GM18507 (cell line): ENCODE results near the gene MTUS2.

Source experiments
- DNase-seq: peaks from one replicate; pipeline ENCODE4 v3.0.0; 2011; ENCODE audit warnings: low read depth; ENCODE audit not compliant: insufficient read length; ENCODE audit errors: extremely low spot score
- FAIRE-seq: peaks from 2 replicates; lab custom pipeline; 2011; peaks lifted over from hg19 to GRCh38; lab: Jason Lieb, UNC

MTUS2 gene

GRCh38 chr13:29522044-29522685, 702.0 kb downstream of the MTUS2 start:
- FAIRE-seq, result no peak
- no peak for DNase-seq

DNA sequence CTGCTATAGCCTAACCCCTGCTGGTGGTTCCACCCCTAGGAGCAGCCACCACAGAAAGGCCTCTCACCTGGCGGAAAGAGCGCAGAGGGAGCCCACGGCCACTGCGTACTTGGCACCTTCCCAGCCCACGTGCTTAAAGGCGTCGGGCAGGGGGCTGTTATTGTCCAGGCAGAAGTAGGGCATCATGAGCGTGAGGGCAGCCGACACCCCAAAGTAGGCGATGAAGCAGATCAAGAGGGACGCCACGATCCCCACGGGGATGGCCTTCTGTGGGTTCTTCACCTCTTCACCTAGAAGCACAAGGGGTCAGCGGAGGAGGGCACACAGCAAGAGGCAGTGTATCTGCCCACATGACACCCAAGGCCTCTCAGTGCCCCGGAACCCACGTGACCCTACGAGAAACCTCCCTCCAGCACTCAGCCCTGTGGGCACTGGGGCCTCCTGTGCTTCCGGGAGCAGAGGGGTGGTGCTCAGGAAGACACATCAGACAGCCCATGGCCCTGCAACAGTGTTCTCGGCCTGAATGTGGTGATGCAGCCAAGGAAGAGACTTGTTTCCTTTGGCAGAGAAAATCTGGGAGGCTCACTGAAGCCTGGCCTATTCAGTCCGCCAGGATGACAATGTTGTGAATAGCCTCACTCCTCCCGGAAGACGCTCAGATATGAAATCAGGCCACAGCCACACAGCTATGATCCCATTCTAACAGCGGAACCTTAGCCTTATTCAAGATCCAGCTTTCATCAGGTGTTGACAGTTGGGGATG, 703.2 kb downstream of the MTUS2 start:
- FAIRE-seq, result no peak

DNA sequence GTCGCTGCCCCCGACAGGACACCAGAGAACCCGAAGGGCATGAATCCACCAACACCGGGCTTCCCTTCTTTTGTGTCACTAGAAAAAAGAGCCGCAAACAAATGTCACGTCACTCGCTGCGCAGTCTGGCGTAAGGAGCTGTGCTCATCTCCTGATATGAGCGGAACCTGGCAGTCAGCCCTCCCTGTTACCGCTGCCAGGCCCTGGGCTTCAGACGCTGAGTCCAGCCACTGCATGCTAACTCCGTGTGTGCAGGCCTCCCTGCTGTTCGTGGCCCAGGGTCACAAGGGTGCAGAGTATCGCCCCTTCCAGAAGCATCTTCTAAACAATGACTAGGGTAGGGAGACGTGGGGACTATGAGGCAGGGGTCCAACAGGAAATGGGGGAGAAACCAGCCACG, 704.0 kb downstream of the MTUS2 start:
- FAIRE-seq, result no peak

More for the DNA sequence above, 703.2 kb downstream of the MTUS2 start:
- DNase-seq, result no peak

GRCh38 chr13:29524641-29525040, 704.5 kb downstream of the MTUS2 start:
- FAIRE-seq (no peak), DNase-seq (no peak)

More for the DNA sequence above, 704.0 kb downstream of the MTUS2 start:
- no peak for DNase-seq

- no peak for DNase-seq
- FAIRE-seq, result no peak
Measured at GRCh38 chr13:29525757-29526156, 705.6 kb downstream of the MTUS2 start.

DNA sequence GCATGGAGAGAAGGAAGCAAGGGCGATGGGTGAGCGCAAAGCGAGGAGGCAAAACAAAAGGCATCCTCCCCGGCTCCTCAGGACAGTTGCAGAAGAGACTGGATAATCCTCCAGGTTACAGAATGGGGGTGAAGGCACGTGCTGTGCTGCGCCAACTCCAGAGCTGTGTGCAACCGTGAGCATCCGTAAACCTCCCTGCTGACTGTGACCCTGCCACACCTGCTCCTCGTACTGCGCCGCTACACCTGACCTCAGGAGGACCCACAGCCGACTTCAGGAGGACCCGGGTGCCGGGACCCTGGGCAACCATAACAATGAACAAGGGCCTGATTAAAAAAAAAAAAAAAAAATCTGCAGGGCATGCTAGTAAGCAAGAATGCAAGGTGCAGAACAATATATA, 706.6 kb downstream of the MTUS2 start:
- FAIRE-seq, result no peak
- no peak for DNase-seq

DNA sequence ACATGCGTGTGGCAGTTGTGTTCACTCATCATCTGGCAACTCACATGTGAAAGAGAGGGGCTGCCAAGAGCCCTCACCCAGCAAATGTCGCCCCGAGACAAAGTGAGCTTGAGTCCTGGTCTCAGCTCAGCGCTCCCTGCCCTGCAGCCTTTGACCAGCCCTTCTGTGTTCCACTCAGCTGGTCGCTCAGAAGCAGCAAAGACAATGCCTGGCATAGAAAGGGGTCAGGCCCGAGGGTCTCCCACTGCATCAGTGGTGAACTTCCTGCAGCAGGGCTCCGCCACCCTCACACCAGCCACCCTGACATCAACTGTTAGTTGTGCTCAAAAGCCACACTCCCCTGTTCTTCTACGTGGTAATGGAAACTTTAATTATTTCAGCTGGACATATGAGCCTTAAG, 707.4 kb downstream of the MTUS2 start:
- DNase-seq, result no peak
- no peak for FAIRE-seq

GRCh38 chr13:29527916-29528315, 707.8 kb downstream of the MTUS2 start:
- FAIRE-seq, result no peak
- no peak for DNase-seq

GRCh38 chr13:29529754-29530153, 709.6 kb downstream of the MTUS2 start:
- FAIRE-seq (no peak), DNase-seq (no peak)

- DNase-seq (no peak), FAIRE-seq (no peak)
Measured at GRCh38 chr13:29530901-29531300, 710.8 kb downstream of the MTUS2 start.

- DNase-seq (no peak), FAIRE-seq (no peak)
Measured at GRCh38 chr13:29532116-29532515, 712.0 kb downstream of the MTUS2 start.

- DNase-seq, result no peak
- FAIRE-seq, result no peak
Measured at GRCh38 chr13:29532821-29533220, 712.7 kb downstream of the MTUS2 start.

DNA sequence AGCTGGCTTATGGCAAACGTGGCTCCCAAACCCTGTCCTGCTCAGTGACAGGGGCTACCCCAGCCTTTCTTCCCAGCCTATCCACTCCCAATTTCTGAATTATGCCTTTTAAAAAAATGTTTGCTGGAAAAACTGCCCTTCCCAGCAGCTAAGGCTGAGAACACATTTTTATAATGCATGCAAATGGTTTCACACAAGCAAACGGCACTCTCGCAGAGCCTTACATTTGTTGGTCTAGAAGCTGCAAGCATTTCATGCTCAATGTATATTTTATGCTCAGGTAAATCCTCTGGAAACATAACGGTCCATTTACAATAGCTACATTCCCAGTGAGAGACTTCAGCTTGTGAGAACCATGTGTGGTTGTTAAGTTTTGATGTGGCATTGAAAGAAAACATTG, 713.9 kb downstream of the MTUS2 start:
- FAIRE-seq (no peak), DNase-seq (no peak)

DNA sequence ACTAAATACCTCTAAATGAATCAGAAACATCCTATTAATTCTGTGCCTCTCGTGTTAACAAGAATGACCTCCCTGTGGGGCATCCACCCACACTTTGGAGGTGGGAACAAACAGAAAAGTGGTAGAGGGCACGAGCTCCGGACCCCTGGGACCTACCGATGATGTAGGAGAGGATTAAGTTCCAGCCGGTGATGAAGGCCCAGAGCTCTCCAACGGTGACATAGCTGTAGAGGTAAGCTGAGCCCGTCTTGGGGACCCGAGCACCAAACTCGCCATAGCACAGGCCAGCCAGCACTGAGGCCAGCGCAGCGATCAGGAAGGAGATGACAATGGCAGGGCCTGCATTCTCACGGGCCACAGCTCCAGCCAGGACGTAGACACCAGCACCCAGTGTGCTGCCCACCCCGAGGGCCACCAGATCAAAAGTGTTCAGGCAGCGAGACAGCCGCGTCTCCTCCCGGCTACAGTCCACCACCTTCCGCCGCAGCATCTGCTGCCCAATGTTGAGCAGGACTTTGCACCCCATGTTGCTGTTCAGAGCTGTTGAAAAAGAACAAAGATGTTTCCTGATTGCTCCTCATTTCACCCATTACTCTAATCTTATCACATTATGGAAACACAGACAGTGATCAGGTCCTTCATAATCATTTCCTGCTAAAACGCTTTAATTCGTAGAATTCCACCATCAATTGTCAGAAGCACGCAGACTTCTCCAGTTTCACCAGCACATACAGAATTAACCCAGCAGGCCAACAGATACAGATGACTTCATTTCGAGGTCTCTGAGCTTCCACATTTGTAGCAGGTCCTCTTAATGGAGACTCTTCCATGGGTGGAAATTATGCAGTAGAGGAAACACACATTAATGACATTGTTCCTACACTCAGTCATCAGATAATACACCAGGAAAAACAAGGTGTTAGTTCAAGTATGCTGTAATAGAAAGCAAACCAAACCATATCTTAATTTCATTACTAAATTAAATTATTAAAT, 715.8 kb downstream of the MTUS2 start:
- FAIRE-seq (no peak), DNase-seq (no peak)

DNA sequence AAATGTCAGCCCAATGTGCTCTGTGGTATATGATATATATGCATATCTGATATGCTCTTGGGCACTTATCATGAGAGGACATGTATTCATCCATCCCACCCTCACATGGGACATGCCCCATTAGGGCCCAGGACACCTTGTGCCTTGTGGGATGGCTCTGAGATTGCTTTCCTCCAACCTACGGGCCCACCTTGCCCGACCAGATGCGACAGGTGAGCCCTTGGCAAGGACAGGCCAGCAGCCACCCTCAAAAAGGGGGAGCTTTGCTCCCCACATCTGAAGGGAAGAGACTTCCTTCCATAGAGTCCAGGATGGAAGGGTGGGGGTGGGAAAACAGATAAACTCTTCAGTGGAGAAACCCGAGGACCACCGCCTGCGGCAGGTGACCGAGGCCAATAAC, 716.7 kb downstream of the MTUS2 start:
- FAIRE-seq (no peak), DNase-seq (no peak)

GRCh38 chr13:29537736-29538651, 717.9 kb downstream of the MTUS2 start:
- DNase-seq, result no peak
- no peak for FAIRE-seq

GRCh38 chr13:29538652-29539040, 718.5 kb downstream of the MTUS2 start:
- FAIRE-seq, result no peak
- no peak for DNase-seq

DNA sequence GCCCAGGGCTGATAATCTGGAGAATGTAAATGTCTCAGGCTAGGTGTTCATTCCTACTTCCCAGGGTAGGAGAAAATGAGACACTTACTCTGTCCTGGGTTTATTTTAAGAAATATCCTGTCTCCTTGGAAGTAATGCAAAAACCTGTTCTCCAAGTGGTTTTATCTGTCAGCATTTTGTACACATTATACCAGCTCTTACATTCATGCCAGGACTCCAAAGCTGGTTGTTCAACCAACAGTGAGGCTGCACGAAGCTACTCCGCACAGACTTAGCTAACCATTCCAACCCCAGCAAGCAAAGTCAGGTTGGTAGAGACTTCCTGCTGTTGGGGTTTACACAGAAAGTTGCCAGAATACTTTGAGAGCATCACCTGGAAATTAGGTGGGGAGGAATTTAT, 719.7 kb downstream of the MTUS2 start:
- DNase-seq (no peak), FAIRE-seq (no peak)

GRCh38 chr13:29540334-29540733, 720.2 kb downstream of the MTUS2 start:
- DNase-seq (no peak), FAIRE-seq (no peak)
